Activated naive CD4-positive, alpha-beta T cell treated with anti-CD3 and anti-CD28 coated beads, Interleukin-2, amount 50 U/mL, for 24 hours (primary cell): Measurements from ENCODE around the gene DBN1.

Source experiments
- H3K27ac Mint-ChIP-seq: one replicate; pipeline ENCODE4 v1.8.0; 2021; ENCODE audit warnings: mild to moderate bottlenecking, mixed read lengths
- H3K27me3 Mint-ChIP-seq: one replicate; pipeline ENCODE4 v1.8.0; 2021; ENCODE audit warnings: mixed read lengths
- H3K36me3 Mint-ChIP-seq: one replicate; pipeline ENCODE4 v1.8.0; 2021; ENCODE audit warnings: mixed read lengths
- H3K4me1 Mint-ChIP-seq: one replicate; pipeline ENCODE4 v1.8.0; 2021; ENCODE audit warnings: mixed read lengths
- H3K4me3 Mint-ChIP-seq: one replicate; pipeline ENCODE4 v1.8.0; 2021; ENCODE audit warnings: mild to moderate bottlenecking, mixed read lengths
- H3K9me3 Mint-ChIP-seq: one replicate; pipeline ENCODE4 v1.8.0; 2021; ENCODE audit warnings: mixed read lengths

DBN1 gene

GRCh38 chr5:177448244-177448950 is 25.0 kb downstream of the DBN1 start:
- peaks cover 46% of the 10 kb centered on the region for H3K4me1 Mint-ChIP-seq
- peak overlapping the region; percentile 80 for H3K4me3 Mint-ChIP-seq
- no peaks in the 10 kb centered on the region for H3K36me3 Mint-ChIP-seq
- no peaks in the 10 kb centered on the region for H3K27me3 Mint-ChIP-seq
- H3K9me3 Mint-ChIP-seq: no peaks in the 10 kb centered on the region
- H3K27ac Mint-ChIP-seq: peak overlapping the region; percentile 89

DNA sequence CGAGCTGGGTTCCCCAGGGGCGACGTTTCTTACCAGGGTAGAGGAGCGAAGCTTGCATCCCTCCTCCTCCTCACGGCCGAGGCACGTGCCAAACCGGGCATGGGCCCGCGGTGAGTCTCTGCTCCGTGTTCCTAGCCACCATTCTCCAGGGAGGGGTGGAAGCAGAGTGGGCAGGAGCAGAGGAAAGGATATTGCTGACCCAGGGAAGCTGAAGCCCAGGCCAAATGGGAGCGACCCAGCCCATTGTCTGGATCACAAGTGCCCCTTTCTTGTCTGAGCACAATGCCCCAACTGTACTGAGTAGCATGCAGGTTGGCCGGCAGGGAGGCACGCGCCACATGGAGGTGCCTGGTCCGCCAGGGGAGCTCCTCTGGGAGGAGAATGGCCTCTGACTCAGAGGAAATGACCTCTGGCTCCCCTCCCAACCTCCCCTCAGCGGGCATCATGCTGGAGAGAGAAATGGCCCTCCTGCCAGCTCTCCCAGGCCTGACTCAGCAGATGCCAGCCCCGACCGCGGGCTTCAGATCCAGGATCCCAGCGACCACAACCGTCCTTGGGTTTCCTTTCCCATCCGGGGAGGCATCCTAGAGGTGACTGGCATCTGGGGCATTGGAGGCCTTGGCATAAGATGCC is 25.7 kb downstream of the DBN1 start:
- peaks cover 46% of the 10 kb centered on the region for H3K4me1 Mint-ChIP-seq

GRCh38 chr5:177447066-177447610 is 26.3 kb downstream of the DBN1 start:
- H3K4me1 Mint-ChIP-seq: peaks cover 45% of the 10 kb centered on the region

More for the DNA sequence above, 25.7 kb downstream of the DBN1 start:
- Mint-ChIP-seq H3K4me3 (peak overlapping the region; percentile 80), H3K36me3 (no peaks in the 10 kb centered on the region), H3K27me3 (no peaks in the 10 kb centered on the region), H3K9me3 (no peaks in the 10 kb centered on the region), H3K27ac (peak overlapping the region; percentile 62)

GRCh38 chr5:177446200-177447065 is 27.0 kb downstream of the DBN1 start, which contains the start of gene PRR7:
Gene PRR7 (plus strand): TSS chr5:177446814. CDS start chr5:177455068, 8,254 bp downstream.
- H3K27ac Mint-ChIP-seq: peak within 1 kb of the TSS; percentile 80
- peak within 1 kb of the TSS; percentile 81 for H3K4me3 Mint-ChIP-seq
- peaks cover 44% of the 10 kb centered on the region for H3K4me1 Mint-ChIP-seq
- H3K36me3 Mint-ChIP-seq: no peaks in the 10 kb centered on the region
- H3K9me3 Mint-ChIP-seq: no peaks in the 10 kb centered on the region
- H3K27me3 Mint-ChIP-seq: no peaks in the 10 kb centered on the region

More at GRCh38 chr5:177447066-177447610, 26.3 kb downstream of the DBN1 start:
- H3K27me3 Mint-ChIP-seq: no peaks in the 10 kb centered on the region
- H3K9me3 Mint-ChIP-seq: no peaks in the 10 kb centered on the region
- no peak overlapping the region for H3K27ac Mint-ChIP-seq
- H3K36me3 Mint-ChIP-seq: no peaks in the 10 kb centered on the region
- H3K4me3 Mint-ChIP-seq: no peak overlapping the region

DNA sequence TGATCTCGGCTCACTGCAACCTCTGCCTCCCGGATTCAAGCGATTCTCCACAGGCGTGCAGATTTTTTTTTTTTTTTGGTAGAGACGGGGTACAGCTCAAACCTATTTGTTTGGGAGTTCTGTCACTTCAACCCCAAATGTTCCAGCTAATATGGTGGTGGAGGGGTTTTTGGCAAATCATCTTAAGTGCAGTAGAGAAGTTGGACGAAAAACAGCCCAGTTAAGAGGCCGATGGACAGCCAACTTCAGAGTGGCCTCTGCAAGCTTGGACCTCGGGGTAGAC is 27.6 kb downstream of the DBN1 start:
- peaks cover 43% of the 10 kb centered on the region for H3K4me1 Mint-ChIP-seq

GRCh38 chr5:177445052-177445916 is 28.1 kb downstream of the DBN1 start:
- Mint-ChIP-seq H3K4me1 (peaks cover 44% of the 10 kb centered on the region), H3K4me3 (peak overlapping the region; percentile 81), H3K27me3 (no peaks in the 10 kb centered on the region), H3K36me3 (no peaks in the 10 kb centered on the region), H3K9me3 (no peaks in the 10 kb centered on the region), H3K27ac (peak overlapping the region; percentile 80)

More for the DNA sequence above, 27.6 kb downstream of the DBN1 start:
- H3K4me3 Mint-ChIP-seq: peak overlapping the region; percentile 81
- H3K36me3 Mint-ChIP-seq: no peaks in the 10 kb centered on the region
- no peaks in the 10 kb centered on the region for H3K9me3 Mint-ChIP-seq
- H3K27ac Mint-ChIP-seq: peak overlapping the region; percentile 80
- H3K27me3 Mint-ChIP-seq: no peaks in the 10 kb centered on the region

GRCh38 chr5:177444106-177445051 is 29.1 kb downstream of the DBN1 start:
- H3K27me3 Mint-ChIP-seq: no peaks in the 10 kb centered on the region

DNA sequence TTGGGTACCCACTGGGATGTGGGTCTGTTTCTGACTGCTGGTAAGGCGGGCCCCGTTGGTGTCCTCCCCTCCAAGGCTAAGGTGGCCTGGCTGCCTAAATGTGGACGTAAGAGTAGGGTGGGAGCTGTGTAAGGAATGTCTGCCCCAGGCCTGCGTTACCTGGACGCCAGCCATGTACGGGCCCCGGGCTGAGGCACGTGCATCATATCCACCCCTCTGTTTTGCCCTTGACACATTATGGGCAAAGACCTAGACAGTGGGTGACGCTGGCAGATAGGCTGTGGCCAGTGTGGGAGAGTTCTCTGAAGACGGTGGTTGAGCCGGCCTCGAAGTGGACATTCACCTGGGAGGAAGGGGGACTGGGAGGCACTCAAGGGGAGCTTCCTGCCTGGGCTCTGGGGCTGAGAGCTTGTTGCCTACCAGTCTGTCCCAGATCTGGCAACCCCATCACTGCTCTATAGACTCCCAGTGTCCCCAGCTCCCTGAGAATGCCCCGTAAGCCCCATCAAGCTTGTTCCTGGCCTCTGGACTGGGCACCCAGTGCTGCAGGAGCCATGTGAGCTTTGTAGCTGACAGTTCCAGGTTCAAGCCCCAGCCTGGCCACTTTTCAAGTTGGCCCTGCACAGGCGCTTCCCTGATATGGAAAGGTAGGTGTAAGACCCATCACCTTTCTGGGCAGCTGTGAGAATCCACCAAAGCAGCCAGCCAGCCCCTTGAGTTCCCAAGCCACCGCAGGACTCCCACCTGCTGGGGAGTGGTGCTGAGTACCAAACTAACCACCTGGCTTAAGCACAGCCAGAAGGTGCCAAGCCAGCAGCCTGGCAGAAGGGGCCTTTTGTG is 30.1 kb downstream of the DBN1 start:
- H3K4me3 Mint-ChIP-seq: no peak overlapping the region
- no peaks in the 10 kb centered on the region for H3K27me3 Mint-ChIP-seq
- H3K27ac Mint-ChIP-seq: peak overlapping the region; percentile 32
- peaks cover 6% of the 10 kb centered on the region for H3K36me3 Mint-ChIP-seq
- H3K9me3 Mint-ChIP-seq: no peaks in the 10 kb centered on the region
- H3K4me1 Mint-ChIP-seq: peaks cover 57% of the 10 kb centered on the region

More at GRCh38 chr5:177444106-177445051, 29.1 kb downstream of the DBN1 start:
- peak overlapping the region; percentile 83 for H3K27ac Mint-ChIP-seq
- peaks cover 4% of the 10 kb centered on the region for H3K36me3 Mint-ChIP-seq
- no peaks in the 10 kb centered on the region for H3K9me3 Mint-ChIP-seq
- H3K4me1 Mint-ChIP-seq: peaks cover 53% of the 10 kb centered on the region
- peak overlapping the region; percentile 11 for H3K4me3 Mint-ChIP-seq

GRCh38 chr5:177442066-177442826 is 31.2 kb downstream of the DBN1 start:
- Mint-ChIP-seq H3K9me3 (no peaks in the 10 kb centered on the region), H3K4me3 (no peak overlapping the region), H3K27ac (peak overlapping the region; percentile 38), H3K27me3 (no peaks in the 10 kb centered on the region), H3K36me3 (peaks cover 8% of the 10 kb centered on the region), H3K4me1 (peaks cover 61% of the 10 kb centered on the region)

GRCh38 chr5:177440990-177441780 is 32.2 kb downstream of the DBN1 start:
- Mint-ChIP-seq H3K4me3 (no peak overlapping the region), H3K9me3 (no peaks in the 10 kb centered on the region), H3K36me3 (peaks cover 11% of the 10 kb centered on the region), H3K4me1 (peaks cover 67% of the 10 kb centered on the region), H3K27ac (no peak overlapping the region), H3K27me3 (no peaks in the 10 kb centered on the region)

DNA sequence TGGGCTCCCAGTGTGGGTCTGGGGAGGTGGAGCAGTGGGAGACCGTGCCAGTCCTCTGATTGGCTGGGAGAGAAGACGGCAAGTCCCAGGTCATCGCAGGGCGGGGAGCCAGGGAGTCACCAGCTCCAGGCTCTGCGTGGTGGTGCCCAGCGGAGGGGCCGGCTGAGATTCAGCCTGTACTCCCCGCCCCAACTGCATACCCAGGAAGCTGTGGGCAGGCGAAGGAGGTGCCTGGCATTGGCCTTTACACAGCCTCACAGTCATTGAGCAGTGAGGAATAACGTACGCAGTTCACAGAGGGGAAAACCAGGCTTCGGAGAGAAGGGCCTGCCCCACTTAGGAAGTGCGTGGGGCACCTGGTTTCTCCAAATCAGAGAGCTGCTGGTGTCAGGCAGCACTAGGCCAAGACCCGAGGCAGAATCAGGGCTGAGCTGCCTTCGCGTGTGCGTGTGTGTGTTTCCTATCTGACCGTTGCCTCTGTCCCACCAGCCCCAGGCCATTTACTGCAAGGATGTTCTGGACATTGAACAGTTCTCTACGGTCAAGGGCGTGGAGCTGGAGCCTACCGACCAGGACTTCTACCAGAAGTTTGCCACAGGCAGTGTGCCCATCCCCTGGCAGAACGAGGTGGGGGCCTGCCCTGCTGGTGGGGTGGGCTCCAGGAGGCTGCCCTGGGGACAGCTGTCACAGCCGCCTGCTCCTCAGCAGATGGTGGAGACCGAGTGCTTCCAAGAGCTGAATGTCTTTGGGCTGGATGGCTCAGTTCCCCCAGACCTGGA is 33.0 kb downstream of the DBN1 start:
- Mint-ChIP-seq H3K36me3 (peaks cover 11% of the 10 kb centered on the region), H3K9me3 (no peaks in the 10 kb centered on the region), H3K27me3 (no peaks in the 10 kb centered on the region), H3K4me1 (peaks cover 59% of the 10 kb centered on the region), H3K27ac (peak overlapping the region; percentile 83), H3K4me3 (peak overlapping the region; percentile 36)
